ENCODE measurements around the gene CKB. TPM values are rescaled to one million over a fixed set of nuclear protein-coding genes. Genes with fewer than 3 reads are reported as not detected.

The CKB gene
- total RNA-seq, 2 donors from 2014 or later = 354 to 709 TPM

DNA sequence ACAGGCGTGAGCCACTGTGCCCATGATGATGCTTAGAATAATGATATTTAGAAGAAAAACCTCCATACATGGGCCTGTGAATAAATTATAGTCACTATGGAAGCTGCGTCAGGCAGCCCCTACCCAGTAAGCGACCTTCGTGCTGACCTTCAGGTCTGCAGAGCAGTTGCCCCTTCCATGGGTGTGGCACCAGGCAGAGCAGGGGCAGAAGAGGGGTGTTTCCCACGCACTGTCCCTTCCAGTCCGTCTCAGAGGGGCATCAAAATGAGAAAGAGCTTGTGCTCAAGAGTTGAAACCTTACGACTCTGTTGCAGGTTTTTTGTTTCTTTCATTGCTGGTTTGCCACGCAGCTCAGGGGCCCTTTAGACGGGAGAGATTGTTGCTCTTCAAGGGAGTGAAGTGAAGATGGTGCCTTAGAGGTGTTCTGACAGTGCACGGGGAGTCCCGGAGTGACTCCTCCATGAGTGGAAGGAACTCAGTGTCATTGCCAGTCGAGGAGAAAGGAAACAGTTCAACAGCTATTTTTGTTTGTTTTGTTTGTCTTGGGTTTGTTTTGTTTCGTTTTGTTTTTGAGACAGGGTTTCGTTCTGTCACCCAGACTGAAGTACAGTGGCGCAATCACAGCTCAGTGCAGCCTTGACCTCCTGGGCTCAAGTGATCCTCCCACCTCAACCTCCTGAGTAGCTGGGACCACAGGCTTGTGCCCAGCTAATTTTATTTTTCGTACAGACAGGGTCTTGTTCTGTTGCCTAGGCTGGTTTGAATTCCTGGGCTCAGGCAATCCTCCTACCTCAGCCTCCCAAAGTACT lies 13.9 kb downstream of the CKB start:
- intact Hi-C loops (cut with DNase I) = no loop called here
- DNase-seq (ENCODE audit: low spot score) = peak; percentile 35

DNA sequence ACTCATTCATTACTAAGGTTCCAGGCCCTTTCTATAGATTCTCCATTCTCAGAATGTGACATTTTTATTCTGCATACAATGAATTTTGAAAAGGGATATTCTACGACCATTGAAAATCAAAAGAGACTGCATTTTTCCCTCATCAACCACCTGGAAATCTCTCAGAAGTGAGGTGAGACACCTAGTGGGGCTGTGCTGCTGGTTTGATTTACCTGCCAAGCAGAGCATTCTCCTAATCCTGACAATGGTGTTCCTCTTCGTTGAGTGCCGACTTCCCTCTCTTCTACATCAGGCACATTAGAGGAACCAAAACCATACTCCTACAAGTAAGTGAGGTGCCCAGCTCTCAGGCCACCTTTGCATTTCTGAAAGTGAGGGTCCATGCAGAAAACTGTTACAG lies 14.9 kb downstream of the CKB start:
- DNase-seq (ENCODE audit: low spot score) = no peak
- intact Hi-C loops (cut with DNase I) = no loop called here

DNA sequence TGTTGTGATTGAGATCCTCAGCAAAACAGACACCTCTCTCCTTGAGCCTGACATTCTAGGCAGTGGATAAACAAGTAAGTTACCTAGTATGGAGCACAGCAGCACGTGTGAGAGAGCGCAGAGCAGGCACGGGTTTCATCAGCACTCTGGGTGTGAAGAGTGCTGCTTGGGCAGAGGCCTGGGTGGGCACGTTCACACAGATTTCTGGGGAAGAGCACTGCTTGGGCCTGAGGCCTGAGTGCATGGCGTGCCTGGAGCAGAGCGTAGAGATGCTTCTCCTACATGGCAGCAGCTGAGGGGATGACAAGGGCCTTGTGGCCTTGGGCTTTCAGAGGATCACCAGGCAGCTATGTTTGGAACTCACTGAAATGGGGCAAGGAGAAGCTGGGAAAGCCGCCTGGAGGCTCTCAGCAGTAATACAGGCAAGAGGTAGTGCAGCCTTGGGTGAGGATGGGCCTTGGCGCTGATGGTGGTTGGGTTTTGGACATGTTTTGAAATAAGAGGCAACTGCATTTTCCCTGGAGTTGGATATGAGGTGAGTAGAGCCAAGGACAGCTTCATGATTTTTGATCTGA lies 17.6 kb downstream of the CKB start:
- peak; percentile 59 for DNase-seq (ENCODE audit: low spot score)
- intact Hi-C loops (cut with DNase I) = loop anchor here in 1 of 2 donors (5.0 kb wide), 1 partner anchor 42 kb away; no protein-coding TSS in a partner anchor

DNA sequence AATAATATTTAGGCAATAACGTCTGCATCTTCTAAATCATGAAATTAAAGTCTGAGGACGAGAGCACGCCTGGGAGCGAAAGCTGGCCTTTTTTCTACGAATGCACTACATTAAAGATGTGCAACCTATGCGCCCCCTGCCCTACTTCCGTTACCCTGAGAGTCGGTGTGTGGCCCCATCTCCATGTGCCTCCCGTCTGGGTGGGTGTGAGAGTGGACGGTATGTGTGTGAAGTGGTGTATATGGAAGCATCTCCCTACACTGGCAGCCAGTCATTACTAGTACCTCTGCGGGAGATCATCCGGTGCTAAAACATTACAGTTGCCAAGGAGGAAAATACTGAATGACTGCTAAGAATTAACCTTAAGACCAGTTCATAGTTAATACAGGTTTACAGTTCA lies 19.3 kb downstream of the CKB start:
- DNase-seq (ENCODE audit: low spot score) = peak; percentile 61
- intact Hi-C loops (cut with DNase I) = loop anchor here in 1 of 2 donors (5.0 kb wide), 1 partner anchor 44 kb away; no protein-coding TSS in a partner anchor

DNA sequence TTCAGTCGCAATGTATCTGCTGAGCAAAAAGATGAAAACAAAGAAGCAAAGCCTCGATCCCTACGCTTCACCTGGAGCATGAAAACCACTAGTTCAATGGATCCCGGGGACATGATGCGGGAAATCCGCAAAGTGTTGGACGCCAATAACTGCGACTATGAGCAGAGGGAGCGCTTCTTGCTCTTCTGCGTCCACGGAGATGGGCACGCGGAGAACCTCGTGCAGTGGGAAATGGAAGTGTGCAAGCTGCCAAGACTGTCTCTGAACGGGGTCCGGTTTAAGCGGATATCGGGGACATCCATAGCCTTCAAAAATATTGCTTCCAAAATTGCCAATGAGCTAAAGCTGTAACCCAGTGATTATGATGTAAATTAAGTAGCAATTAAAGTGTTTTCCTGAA lies 19.8 kb downstream of the CKB start:
- intact Hi-C loops (cut with DNase I) = loop anchor here in 1 of 2 donors (5.0 kb wide), 1 partner anchor 44 kb away; no protein-coding TSS in a partner anchor
- DNase-seq (ENCODE audit: low spot score) = no peak

DNA sequence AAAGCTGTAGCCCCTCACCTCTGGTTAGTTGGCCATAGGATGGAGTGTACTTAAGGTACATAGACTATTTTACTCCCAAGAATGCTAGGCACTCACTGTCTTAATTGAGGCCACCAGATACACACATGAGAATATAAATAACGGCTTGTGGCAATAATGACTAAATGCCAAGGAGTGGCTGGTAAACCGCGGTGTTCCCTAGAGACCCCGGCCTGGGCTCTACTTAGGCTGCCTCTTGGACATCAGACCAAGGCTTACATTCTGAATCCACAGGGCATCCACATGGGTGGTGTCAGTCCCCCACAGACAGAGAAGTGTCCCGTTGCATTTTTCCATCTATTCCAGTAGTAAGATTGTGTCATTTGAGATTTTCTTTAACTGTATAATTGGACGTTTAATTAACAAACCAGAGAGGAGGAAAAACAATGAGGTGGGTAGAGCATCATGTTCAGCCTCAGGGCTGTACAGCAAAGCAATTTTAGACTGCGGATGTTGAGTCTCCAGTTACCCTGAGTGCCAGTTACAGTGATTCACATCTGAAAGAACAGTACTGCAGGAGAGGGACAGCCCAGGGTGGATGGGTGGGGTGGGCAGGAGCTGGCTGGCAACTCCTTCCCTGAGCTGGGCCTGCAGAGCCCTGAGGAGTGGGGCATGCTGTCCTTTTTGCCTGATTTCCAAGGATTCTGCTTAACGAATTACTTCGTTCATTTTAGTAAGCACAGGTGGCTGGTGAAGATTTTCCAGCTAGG lies 20.5 kb downstream of the CKB start:
- intact Hi-C loops (cut with DNase I) = loop anchor here in 1 of 2 donors (5.0 kb wide), 1 partner anchor 45 kb away; no protein-coding TSS in a partner anchor
- DNase-seq (ENCODE audit: low spot score) = peak; percentile 43

DNA sequence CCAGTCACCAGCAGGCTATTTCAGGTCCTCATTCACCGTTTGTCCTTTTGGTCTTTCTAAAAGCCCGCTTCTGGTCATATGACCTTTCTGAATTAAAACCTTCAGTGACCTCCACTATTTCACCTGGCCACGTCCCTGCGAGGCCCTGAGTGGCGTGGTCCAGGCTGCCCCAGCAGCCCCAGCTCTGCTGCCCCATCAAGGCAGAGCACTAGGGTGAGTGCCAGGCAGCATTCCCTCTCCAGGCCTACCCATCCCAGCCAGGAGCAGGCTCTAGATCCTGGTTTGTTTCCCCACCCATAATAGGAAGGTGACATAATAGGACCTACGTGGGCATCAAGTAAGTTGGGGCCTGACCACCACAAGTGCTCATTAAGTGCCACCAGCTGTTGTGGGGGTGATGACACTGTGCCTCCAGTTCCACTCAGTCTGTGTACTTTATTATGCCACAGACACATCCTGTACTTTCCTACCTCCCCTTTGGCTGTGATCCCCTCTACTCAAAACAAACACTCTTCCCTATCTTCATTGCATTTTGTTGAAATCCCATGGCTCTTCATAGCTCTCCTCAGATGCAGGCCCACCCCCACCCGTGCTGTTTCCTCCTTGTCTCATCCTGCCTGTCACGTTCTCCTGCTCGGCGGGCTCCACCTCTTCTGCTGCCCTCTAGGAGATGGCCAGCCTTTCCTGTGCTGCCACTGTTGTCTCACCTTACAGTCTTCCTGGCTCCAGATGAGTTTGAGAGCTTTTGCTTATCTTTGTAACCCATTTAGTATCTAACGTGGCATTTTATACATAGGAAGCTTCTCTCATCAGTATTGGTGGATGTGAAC lies 21.4 kb downstream of the CKB start:
- DNase-seq (ENCODE audit: low spot score) = peak; percentile 38
- intact Hi-C loops (cut with DNase I) = loop anchor here in 1 of 2 donors (5.0 kb wide), 1 partner anchor 46 kb away; no protein-coding TSS in a partner anchor

DNA sequence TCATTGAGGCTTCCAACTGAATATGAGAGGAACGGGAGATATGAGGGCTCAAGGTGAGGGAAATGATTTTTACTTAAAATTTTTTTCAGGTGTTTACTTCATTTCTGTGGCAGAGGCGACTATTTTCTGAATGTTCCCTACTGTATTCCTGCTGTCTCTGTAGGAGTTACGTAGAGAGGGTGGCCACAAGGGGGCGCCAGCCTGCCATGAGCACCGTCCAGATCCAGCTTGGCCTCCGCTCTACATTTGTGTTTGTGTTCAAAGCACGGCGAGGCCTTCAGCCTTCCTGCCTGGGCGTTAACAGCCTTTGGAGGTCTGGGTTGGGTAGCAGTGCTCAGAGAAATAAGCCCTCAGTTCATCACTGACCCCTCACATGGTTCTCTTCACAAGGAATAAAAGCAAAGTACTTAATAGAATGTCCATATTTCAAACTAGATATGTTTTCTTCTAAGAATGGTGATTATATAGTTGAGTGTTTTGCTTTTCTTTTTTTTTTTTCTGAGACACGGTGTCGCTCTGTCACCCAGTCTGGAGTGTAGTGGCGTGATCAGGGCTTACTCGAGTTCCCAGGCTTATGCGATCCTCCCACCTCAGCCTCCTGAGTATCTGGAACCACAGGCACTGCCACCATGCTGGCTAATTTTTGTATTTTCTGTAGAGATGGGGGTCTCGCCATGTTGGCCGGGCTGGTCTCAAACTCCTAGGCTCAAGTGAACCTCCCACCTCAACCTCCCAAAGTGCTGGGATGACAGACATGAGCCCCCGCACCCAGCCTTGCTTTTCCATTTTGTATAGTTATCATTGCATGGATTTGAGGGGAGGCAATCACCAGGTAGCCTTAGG lies 22.3 kb downstream of the CKB start:
- intact Hi-C loops (cut with DNase I) = loop anchor here (1.0 to 5.0 kb wide), 2 partner anchors 26 to 47 kb away; no protein-coding TSS in a partner anchor
- DNase-seq (ENCODE audit: low spot score) = peak; percentile 97

DNA sequence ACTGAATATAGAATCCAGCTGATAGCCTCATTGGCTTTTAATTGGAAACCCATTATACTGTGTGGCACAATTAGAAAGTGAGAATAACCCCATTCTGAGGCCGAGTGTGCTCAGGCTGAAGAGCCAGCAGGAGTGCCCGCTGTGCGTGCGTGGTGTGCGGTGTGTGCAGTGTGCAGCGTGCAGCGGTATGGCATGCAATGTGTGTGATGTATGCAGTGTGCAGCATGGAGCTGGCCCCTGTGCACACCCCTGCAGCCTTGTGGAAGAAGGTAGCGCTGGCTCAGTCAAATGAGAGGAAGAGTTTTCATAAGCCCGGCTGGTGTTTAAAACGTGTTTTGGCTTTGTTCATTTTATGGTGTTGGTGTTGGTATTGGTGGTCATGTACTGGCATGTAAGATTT lies 22.9 kb downstream of the CKB start:
- intact Hi-C loops (cut with DNase I) = loop anchor here (1.0 to 5.0 kb wide), 2 partner anchors 25 to 48 kb away; no protein-coding TSS in a partner anchor
- DNase-seq (ENCODE audit: low spot score) = peak; percentile 36

DNA sequence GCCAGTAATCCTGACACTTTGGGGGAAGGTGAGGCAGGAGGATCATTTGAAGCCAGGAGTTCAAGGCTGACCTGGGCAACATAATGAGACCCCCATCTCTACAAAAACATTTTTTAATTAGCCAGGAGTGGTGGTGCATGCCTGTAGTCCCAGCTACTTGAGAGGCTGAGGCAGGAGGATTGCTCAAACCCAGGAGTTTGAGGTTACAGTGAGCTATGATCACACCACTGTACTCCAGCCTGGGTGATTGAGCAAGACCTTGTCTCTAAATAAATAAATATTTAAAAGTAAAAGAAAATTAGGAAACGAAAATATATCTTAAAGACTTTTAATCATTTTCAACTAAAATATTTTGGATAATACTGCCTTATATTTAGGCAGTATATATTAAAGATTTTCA lies 25.9 kb downstream of the CKB start:
- intact Hi-C loops (cut with DNase I) = no loop called here
- no peak for DNase-seq (ENCODE audit: low spot score)

DNA sequence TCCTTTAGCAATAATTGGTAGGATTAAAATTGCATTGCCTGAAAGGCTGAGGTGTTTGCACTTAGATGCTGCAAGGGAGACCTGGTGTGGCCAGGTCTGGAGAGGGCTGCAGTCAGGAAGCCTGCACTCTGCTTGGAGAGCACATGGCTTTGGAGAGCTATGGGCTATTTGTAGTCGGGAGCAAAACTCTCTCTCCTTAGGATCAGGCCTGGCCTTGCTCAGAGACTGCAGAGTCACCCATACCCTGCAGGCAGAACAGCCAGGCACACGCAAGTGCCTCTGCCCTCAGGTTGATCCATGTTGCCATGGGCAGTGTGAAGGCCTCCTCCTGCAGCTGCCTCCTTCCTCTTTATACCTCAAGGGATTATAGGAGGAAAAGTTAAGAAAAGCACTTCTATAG lies 26.8 kb downstream of the CKB start:
- peak; percentile 49 for DNase-seq (ENCODE audit: low spot score)
- intact Hi-C loops (cut with DNase I) = no loop called here

DNA sequence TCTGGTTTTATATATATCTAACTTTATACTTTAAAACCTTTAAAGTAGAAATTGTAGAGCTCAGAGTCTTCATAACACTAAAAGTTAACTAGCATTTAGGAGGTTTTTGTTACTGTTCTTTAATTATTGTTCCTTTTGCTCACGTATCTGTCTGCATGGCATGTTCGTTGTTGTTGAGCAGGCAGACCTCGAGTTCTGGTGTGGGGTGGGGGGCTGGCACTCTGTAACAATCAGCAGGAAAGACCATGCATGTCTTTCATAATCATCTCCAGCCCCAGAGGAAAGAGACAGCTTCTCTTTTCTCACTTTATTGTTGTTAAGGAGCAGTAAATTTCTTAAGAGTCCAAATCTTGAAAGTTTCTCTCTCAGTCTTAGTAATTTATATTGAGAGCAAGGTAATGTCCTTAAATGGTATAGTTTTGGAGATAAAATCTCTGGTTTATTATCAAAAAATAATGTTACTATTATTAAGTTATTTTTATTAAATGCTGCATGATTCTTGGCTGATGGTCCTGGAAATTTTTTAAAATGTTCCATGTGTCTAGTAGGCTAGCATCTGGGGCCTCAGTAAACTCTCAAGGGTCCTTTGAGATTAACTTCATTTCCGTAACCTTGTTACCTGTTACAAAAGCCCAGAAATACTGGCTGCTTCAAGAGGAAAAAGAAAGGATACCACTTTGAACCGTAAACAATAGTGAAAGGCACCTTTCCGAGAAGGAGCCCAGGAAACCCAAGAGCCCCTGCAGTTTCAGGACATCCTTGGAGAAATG lies 30.3 kb downstream of the CKB start:
- no peak for DNase-seq (ENCODE audit: low spot score)
- intact Hi-C loops (cut with DNase I) = no loop called here

DNA sequence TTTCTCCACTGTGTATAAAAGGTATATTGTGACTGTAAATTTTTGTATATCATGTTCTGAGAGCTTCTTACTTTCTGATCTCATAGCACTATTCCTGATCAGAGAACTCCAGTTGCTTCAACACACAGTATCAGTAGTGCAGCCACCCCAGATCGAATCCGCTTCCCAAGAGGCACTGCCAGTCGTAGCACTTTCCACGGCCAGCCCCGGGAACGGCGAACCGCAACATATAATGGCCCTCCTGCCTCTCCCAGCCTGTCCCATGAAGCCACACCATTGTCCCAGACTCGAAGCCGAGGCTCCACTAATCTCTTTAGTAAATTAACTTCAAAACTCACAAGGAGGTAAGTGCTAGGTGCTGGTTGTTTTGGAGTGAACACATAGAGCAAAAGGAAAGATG lies 30.9 kb downstream of the CKB start:
- intact Hi-C loops (cut with DNase I) = no loop called here
- no peak for DNase-seq (ENCODE audit: low spot score)

DNA sequence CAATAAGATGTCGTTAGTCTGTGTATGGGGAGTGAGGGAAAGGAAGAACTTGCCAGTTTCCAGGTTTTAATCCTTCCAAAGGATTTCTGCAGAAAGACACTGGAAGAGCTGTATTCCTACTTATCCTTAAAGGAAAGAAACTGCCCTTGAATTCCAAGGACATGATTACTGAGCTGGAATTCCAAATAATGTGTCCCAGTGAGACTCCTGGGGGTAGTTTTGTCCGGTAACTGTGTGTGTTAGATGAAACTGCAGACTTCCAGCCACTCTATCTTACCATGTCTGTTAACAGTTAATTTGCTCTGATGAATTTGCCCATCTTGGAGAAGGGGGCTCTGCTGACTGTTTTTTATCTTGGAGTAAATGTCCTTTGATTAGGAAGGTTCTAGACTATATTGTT lies 33.0 kb downstream of the CKB start:
- intact Hi-C loops (cut with DNase I) = no loop called here
- DNase-seq (ENCODE audit: low spot score) = no peak

DNA sequence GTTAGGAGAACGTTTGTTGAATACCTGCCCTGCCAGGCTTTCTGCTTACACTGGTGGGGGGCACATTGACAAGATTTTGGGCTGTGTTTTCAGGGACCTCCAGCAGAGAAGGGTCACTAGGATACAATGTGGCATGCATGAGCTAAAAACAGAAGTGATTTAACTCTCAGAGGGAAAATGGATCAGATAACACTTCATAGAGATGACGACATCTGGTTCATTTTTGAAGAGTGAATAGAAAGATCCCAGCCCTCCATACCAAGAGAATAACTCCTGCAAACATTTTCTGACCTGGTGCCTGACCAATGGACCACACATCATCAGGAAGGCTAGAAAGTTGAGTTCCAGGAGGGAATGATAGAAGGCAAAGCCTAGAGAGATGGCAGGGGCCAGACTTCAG lies 33.7 kb downstream of the CKB start:
- no peak for DNase-seq (ENCODE audit: low spot score)
- intact Hi-C loops (cut with DNase I) = no loop called here

DNA sequence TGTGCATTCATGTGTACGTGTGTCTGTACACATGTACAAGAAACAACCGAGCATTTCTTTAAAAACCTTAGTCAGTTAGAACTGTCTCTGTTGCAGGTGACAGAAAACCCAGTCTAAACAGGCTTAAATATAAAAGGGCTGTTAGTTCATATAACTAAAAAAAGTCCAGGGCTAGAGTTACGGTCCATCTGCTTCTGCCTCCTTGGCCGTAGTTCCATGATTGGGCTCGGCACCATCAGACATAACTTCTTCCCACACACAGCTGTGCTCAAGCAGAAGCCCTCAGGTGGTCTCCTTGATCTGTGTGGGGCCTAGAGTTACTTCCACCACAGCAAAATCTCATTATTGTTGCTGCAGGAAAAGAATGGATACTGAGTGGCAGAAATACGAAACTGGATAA lies 34.6 kb downstream of the CKB start:
- DNase-seq (ENCODE audit: low spot score) = no peak
- intact Hi-C loops (cut with DNase I) = no loop called here

DNA sequence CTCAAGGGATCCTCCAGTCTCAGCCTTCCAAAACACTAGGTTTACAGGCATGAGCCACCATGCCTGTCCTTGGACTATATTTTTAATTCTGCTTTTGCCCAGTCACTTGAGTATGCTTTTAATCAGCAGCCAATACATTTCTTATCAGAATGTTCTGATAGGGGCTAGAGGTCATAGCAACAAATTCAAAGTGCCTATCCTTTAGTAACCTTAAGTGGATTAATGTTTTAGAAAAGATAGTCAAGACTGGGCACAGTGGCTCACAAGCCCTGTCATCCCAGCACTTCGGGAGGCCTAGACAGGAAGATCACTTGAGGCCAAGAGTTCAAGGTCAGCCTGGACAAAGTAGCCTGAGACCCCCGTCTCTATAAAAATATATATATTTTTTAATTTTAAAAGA lies 37.1 kb downstream of the CKB start:
- intact Hi-C loops (cut with DNase I) = no loop called here
- no peak for DNase-seq (ENCODE audit: low spot score)

DNA sequence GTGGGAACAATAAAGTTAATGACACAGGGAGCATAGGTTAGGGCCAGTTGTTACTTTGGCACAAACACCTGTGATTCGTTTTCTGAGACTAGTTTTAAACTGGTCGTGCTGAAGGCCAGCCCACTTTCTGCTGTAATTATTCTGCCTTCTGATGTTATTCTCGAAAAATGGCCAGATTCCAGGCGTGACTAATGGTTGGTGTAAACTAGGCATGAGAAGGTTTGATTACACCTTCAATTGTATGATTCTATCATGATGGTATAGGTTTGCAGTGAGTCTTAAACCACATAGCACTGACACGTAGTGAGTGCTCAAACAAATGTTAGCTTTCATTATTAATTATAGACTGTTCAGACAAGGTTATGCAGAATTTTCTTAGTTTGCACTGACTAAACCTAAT lies 39.0 kb downstream of the CKB start:
- intact Hi-C loops (cut with DNase I) = no loop called here
- no peak for DNase-seq (ENCODE audit: low spot score)

Data from posterior vena cava (tissue), 2 donors.